ENCODE data around the gene PPIA.

- no peak for TF ChIP-seq CTCF (IDR thresholded peaks at IDR 0.05)
- TF ChIP-seq EP300 (IDR thresholded peaks at IDR 0.05): no peak
- no peak for TF ChIP-seq POLR2A (IDR thresholded peaks at IDR 0.05)
- TF ChIP-seq POLR2AphosphoS5 (IDR thresholded peaks at IDR 0.05): no peak
Observed at GRCh38 chr7:44754802-44755697, 41.4 kb upstream of the PPIA start.

All from gastroesophageal sphincter (tissue), 3 donors.